Skin epidermis (tissue), 12 donors: ENCODE measurements around the gene NCKAP5.
A peak's percentile ranks its signal among the peaks of the same experiment; 100 is the strongest.

Experiments used
- H3K27ac ChIP-seq, 21 experiments: fragments of 200-600 bp; sonication (generic) in 11 of 21; one replicate each; pipeline ENCODE4 v1.5.0; 2020; ENCODE audit warnings: mild to moderate bottlenecking in 3 of 21, inconsistent platforms in 2 of 21, moderate library complexity in 2 of 21
- H3K4me3 ChIP-seq, 7 experiments: fragments of 200-600 bp; sonication (generic) in 2 of 7; one replicate each; pipeline ENCODE4 v1.5.0; 2020; ENCODE audit warnings: inconsistent platforms in 2 of 7, mild to moderate bottlenecking in 2 of 7, moderate library complexity in 1 of 7

The NCKAP5 gene

GRCh38 chr2:132668189-132668823 is 900.0 kb downstream of the NCKAP5 start:
- H3K4me3 ChIP-seq: peak overlapping the region in 3 of 7 experiments; percentile 34 to 38 (median 35)
- H3K27ac ChIP-seq: no peak overlapping the region

- Histone ChIP-seq H3K27ac (no peak overlapping the region), H3K4me3 (no peak overlapping the region)
Observed at GRCh38 chr2:132667706-132668105, 900.6 kb downstream of the NCKAP5 start.

GRCh38 chr2:132665401-132666140 is 902.7 kb downstream of the NCKAP5 start:
- H3K27ac ChIP-seq: no peak overlapping the region
- H3K4me3 ChIP-seq: no peak overlapping the region

GRCh38 chr2:132664096-132664495 is 904.2 kb downstream of the NCKAP5 start:
- no peak overlapping the region for H3K27ac ChIP-seq
- H3K4me3 ChIP-seq: no peak overlapping the region

GRCh38 chr2:132662732-132663131 is 905.5 kb downstream of the NCKAP5 start:
- Histone ChIP-seq H3K27ac (no peak overlapping the region), H3K4me3 (no peak overlapping the region)

GRCh38 chr2:132659331-132659730 is 908.9 kb downstream of the NCKAP5 start:
- no peak overlapping the region for H3K4me3 ChIP-seq
- no peak overlapping the region for H3K27ac ChIP-seq

- no peak overlapping the region for H3K4me3 ChIP-seq
- no peak overlapping the region for H3K27ac ChIP-seq
Observed at GRCh38 chr2:132656266-132656975, 911.8 kb downstream of the NCKAP5 start.

- no peak overlapping the region for H3K4me3 ChIP-seq
- no peak overlapping the region for H3K27ac ChIP-seq
Observed at GRCh38 chr2:132654968-132655367, 913.3 kb downstream of the NCKAP5 start.

GRCh38 chr2:132654335-132654734 is 913.9 kb downstream of the NCKAP5 start:
- Histone ChIP-seq H3K27ac (no peak overlapping the region), H3K4me3 (no peak overlapping the region)

- Histone ChIP-seq H3K4me3 (no peak overlapping the region), H3K27ac (no peak overlapping the region)
Observed at GRCh38 chr2:132652474-132652873, 915.8 kb downstream of the NCKAP5 start.

GRCh38 chr2:132651115-132652045 is 916.9 kb downstream of the NCKAP5 start:
- Histone ChIP-seq H3K4me3 (no peak overlapping the region), H3K27ac (no peak overlapping the region)

- Histone ChIP-seq H3K4me3 (no peak overlapping the region), H3K27ac (no peak overlapping the region)
Observed at GRCh38 chr2:132646540-132647108, 921.6 kb downstream of the NCKAP5 start.

- Histone ChIP-seq H3K27ac (no peak overlapping the region), H3K4me3 (no peak overlapping the region)
Observed at GRCh38 chr2:132645722-132646539, 922.3 kb downstream of the NCKAP5 start.

GRCh38 chr2:132645176-132645575 is 923.1 kb downstream of the NCKAP5 start:
- H3K4me3 ChIP-seq: no peak overlapping the region
- H3K27ac ChIP-seq: no peak overlapping the region

- no peak overlapping the region for H3K4me3 ChIP-seq
- H3K27ac ChIP-seq: no peak overlapping the region
Observed at GRCh38 chr2:132642415-132642814, 925.8 kb downstream of the NCKAP5 start.

- H3K27ac ChIP-seq: no peak overlapping the region
- no peak overlapping the region for H3K4me3 ChIP-seq
Observed at GRCh38 chr2:132641819-132642218, 926.4 kb downstream of the NCKAP5 start.

- H3K4me3 ChIP-seq: no peak overlapping the region
- H3K27ac ChIP-seq: no peak overlapping the region
Observed at GRCh38 chr2:132640116-132640515, 928.1 kb downstream of the NCKAP5 start.

- Histone ChIP-seq H3K27ac (no peak overlapping the region), H3K4me3 (no peak overlapping the region)
Observed at GRCh38 chr2:132638313-132639040, 929.8 kb downstream of the NCKAP5 start.
